ENCODE measurements around the gene CTSW. TPM values are rescaled to one million over a fixed set of nuclear protein-coding genes. Genes with fewer than 3 reads are reported as not detected.

Gene CTSW
- total and polyA plus RNA-seq, 4 experiments from 2014 or later = 30.1 to 107 (median 55.6) TPM

DNA sequence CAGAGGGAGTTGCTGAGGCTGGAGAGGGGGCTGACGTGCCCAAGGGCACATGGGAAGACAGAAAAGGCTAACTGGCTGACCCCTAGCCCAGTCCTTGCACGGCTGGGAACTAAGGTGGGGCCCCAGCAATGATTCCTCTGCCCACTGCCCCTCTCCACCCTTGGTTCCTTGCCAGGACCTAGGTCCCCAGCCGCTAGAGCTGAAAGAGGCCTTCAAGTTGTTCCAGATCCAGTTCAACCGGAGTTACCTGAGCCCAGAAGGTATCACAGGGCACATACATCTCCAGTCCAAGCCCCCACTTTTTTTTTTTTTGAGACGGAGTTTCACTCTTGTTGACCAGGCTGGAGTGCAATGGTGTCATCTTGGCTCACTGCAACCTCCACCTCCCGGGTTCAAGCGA is 390 bp downstream of the CTSW start:
- peaks cover 4 to 19% of the 10 kb centered on the region in 2 donors for H3K36me3 Mint-ChIP-seq
- no peaks in the 10 kb centered on the region for H3K27me3 Mint-ChIP-seq
- Histone ChIP-seq H3K27me3 (ENCODE audit: insufficient read depth, low read length) (no peaks in the 10 kb centered on the region), H3K4me3 (ENCODE audit: low read length in 2 of 2) (peak overlapping the region in 1 of 2 donors; percentile 17), H3K27ac (ENCODE audit: low read depth, low read length) (peak overlapping the region; percentile 45), H3K36me3 (ENCODE audit: insufficient read depth, low read length) (peaks cover 9% of the 10 kb centered on the region), H3K4me1 (ENCODE audit: insufficient read depth, low read length) (peaks cover 38% of the 10 kb centered on the region), H3K9me3 (ENCODE audit: control insufficient read depth in 1 of 2, low read length in 2 of 2) (no peaks in the 10 kb centered on the region)
- CTCF ChIA-PET (ENCODE audit: partially characterized antibody) = interaction anchor here (1.0 to 15.3 kb wide), 3 partner anchors 8 to 20 kb away, joined by 3 to 281 read pairs (median 4); partner anchors contain the start of genes CCDC85B, CFL1, FIBP and MUS81
- peak overlapping the region in 7 of 8 donors; percentile 55 to 84 (median 69) for H3K4me3 Mint-ChIP-seq
- no peaks in the 10 kb centered on the region for H3K9me3 Mint-ChIP-seq
- DNase-seq = no peak
- H3K4me1 Mint-ChIP-seq = peaks cover 9 to 49% (median 24%) of the 10 kb centered on the region in 4 donors
- H3K27ac Mint-ChIP-seq = peak overlapping the region in 6 of 7 donors; percentile 22 to 91 (median 83)
- intact Hi-C loops (cut with micrococcal nuclease) = no loop called here
- POLR2A ChIA-PET (ENCODE audit: partially characterized antibody) = interaction anchor here (1.2 to 17.4 kb wide), 4 partner anchors 8 to 168 kb away, joined by 3 to 435 read pairs (median 16); partner anchors contain the start of genes CCDC85B, CFL1, FIBP and KAT5

DNA sequence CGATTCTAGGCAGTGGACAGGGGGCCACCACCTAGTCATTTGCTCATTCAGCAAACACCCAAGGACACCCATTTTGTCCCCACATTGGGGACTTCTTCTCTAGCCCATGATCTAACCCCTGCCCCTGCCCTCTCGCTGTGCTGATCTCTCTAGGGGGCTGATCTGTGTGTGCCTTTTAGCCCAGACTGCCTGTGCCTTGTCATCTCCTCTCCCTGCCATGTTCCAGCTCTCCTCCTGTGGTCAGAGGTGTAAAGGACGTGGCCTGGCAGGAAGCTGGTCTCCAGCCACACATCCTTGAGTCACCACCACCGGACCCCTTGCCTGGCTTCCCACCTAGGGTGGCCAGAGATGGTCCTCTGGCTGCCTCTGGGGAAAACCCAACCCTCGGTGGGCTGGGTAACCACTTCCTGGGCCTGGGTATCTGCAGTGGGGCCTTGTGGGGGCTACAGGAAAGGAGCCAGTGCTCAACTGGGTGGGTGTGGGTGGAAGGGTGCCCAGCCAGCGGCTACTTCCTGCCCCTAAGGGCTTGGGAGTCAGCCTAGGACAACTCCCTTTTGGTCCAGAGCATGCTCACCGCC is 1.3 kb downstream of the CTSW start:
- Histone ChIP-seq H3K9me3 (ENCODE audit: control insufficient read depth in 1 of 2, low read length in 2 of 2) (no peaks in the 10 kb centered on the region), H3K4me1 (ENCODE audit: insufficient read depth, low read length) (peaks cover 40% of the 10 kb centered on the region), H3K36me3 (ENCODE audit: insufficient read depth, low read length) (peaks cover 12% of the 10 kb centered on the region), H3K27me3 (ENCODE audit: insufficient read depth, low read length) (no peaks in the 10 kb centered on the region), H3K4me3 (ENCODE audit: low read length in 2 of 2) (no peak overlapping the region), H3K27ac (ENCODE audit: low read depth, low read length) (peak overlapping the region; percentile 41)
- H3K9me3 Mint-ChIP-seq = no peaks in the 10 kb centered on the region
- H3K27ac Mint-ChIP-seq = peak overlapping the region; percentile 29 to 83 (median 67)
- no peaks in the 10 kb centered on the region for H3K27me3 Mint-ChIP-seq
- POLR2A ChIA-PET (ENCODE audit: partially characterized antibody) = interaction anchor here (1.2 to 17.4 kb wide), 3 partner anchors 9 to 169 kb away, joined by 3 to 435 read pairs (median 29); partner anchors contain the start of genes CCDC85B, CFL1, FIBP and KAT5
- peaks cover 4 to 22% of the 10 kb centered on the region in 2 donors for H3K36me3 Mint-ChIP-seq
- H3K4me3 Mint-ChIP-seq = peak overlapping the region in 3 of 8 donors; percentile 36 to 84 (median 75)
- intact Hi-C loops (cut with micrococcal nuclease) = no loop called here
- CTCF ChIA-PET (ENCODE audit: partially characterized antibody) = interaction anchor here (1.2 to 15.3 kb wide), 3 partner anchors 10 to 108 kb away, joined by 4 to 281 read pairs (median 255); partner anchors contain the start of genes CCDC85B, CFL1 and MUS81
- no peak for DNase-seq
- H3K4me1 Mint-ChIP-seq = peaks cover 11 to 53% (median 26%) of the 10 kb centered on the region in 4 donors

DNA sequence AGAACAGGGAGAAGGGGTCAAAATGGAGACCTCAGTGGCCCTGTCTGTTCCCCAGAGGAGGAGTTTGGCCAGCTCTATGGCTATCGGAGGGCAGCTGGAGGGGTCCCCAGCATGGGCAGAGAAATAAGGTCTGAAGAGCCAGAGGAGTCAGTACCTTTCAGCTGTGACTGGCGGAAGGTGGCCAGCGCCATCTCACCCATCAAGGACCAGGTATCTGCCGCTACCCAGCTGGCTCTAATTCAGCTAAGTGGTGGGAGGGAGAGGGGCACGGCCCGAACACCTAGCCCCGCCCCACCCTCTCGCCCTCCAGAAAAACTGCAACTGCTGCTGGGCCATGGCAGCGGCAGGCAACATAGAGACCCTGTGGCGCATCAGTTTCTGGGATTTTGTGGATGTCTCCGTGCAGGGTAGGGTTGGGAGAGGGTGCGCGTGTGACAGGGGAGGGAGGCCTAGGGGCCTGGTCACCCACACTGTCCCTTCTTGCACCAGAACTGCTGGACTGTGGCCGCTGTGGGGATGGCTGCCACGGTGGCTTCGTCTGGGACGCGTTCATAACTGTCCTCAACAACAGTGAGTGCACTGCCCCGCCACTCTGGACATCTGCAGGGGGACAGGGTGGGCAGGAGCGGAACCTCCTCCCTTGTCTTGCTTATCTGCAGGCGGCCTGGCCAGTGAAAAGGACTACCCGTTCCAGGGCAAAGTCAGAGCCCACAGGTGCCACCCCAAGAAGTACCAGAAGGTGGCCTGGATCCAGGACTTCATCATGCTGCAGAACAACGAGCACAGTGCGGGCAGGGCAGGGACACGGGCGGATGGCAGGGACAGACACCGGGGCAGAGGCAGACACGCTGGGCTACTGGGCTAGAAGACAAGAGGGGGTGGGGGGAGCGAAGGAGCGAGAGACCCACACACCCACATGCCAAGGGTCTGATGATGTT is 2.8 kb downstream of the CTSW start:
- Histone ChIP-seq H3K36me3 (ENCODE audit: insufficient read depth, low read length) (peaks cover 12% of the 10 kb centered on the region), H3K27ac (ENCODE audit: low read depth, low read length) (no peak overlapping the region), H3K27me3 (ENCODE audit: insufficient read depth, low read length) (no peaks in the 10 kb centered on the region), H3K4me1 (ENCODE audit: insufficient read depth, low read length) (peaks cover 47% of the 10 kb centered on the region), H3K9me3 (ENCODE audit: control insufficient read depth in 1 of 2, low read length in 2 of 2) (no peaks in the 10 kb centered on the region), H3K4me3 (ENCODE audit: low read length in 2 of 2) (no peak overlapping the region)
- ChIA-PET CTCF (ENCODE audit: partially characterized antibody) (interaction anchor here (1.5 to 15.3 kb wide), 3 partner anchors 23 to 140 kb away, joined by 3 to 281 read pairs (median 255); partner anchors contain the start of genes CFL1 and MUS81), POLR2A (ENCODE audit: partially characterized antibody) (interaction anchor here (0.7 to 17.4 kb wide), 2 partner anchors 22 to 1104 kb away, joined by 3 to 435 read pairs; partner anchors contain the start of genes CFL1 and MUS81)
- H3K36me3 Mint-ChIP-seq = peaks cover 4 to 26% of the 10 kb centered on the region in 2 donors
- intact Hi-C loops (cut with micrococcal nuclease) = no loop called here
- H3K4me1 Mint-ChIP-seq = peaks cover 17 to 63% (median 30%) of the 10 kb centered on the region in 4 donors
- no peaks in the 10 kb centered on the region for H3K9me3 Mint-ChIP-seq
- no peak for DNase-seq
- H3K27me3 Mint-ChIP-seq = no peaks in the 10 kb centered on the region
- peak overlapping the region in 2 of 8 donors; percentile 30 to 70 for H3K4me3 Mint-ChIP-seq
- peak overlapping the region in 3 of 7 donors; percentile 4 to 83 (median 72) for H3K27ac Mint-ChIP-seq

DNA sequence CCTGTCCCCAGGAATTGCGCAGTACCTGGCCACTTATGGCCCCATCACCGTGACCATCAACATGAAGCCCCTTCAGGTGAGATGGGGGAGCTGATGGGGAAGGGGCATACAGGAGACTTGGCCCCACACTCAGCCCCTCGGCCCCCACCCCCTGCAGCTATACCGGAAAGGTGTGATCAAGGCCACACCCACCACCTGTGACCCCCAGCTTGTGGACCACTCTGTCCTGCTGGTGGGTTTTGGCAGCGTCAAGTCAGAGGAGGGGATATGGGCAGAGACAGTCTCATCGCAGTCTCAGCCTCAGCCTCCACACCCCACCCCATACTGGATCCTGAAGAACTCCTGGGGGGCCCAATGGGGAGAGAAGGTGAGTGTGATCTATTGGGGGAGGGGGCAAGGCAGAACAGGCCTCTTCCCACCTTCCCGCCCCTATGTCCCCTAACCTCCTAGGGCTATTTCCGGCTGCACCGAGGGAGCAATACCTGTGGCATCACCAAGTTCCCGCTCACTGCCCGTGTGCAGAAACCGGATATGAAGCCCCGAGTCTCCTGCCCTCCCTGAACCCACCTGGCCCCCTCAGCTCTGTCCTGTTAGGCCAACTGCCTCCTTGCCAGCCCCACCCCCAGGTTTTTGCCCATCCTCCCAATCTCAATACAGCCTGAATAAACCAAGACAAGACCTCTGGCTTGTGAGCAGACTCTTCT is 3.6 kb downstream of the CTSW start:
- Histone ChIP-seq H3K36me3 (ENCODE audit: insufficient read depth, low read length) (peaks cover 12% of the 10 kb centered on the region), H3K27ac (ENCODE audit: low read depth, low read length) (no peak overlapping the region), H3K9me3 (ENCODE audit: control insufficient read depth in 1 of 2, low read length in 2 of 2) (no peaks in the 10 kb centered on the region), H3K27me3 (ENCODE audit: insufficient read depth, low read length) (no peaks in the 10 kb centered on the region), H3K4me3 (ENCODE audit: low read length in 2 of 2) (no peak overlapping the region), H3K4me1 (ENCODE audit: insufficient read depth, low read length) (peaks cover 53% of the 10 kb centered on the region)
- CTCF ChIA-PET (ENCODE audit: partially characterized antibody) = interaction anchor here (1.2 to 15.3 kb wide), 16 partner anchors 12 to 185 kb away, joined by 3 to 281 read pairs (median 13); partner anchors contain the start of genes CFL1, FOSL1, KAT5 and MUS81
- no peak for DNase-seq
- POLR2A ChIA-PET (ENCODE audit: partially characterized antibody) = interaction anchor here (1.2 to 17.4 kb wide), 6 partner anchors 10 to 139 kb away, joined by 3 to 435 read pairs (median 19); partner anchors contain the start of genes C11orf68, CFL1, DRAP1 and EFEMP2
- H3K9me3 Mint-ChIP-seq = no peaks in the 10 kb centered on the region
- no peak overlapping the region for H3K27ac Mint-ChIP-seq
- H3K27me3 Mint-ChIP-seq = no peaks in the 10 kb centered on the region
- H3K36me3 Mint-ChIP-seq = peaks cover 4 to 32% of the 10 kb centered on the region in 2 donors
- intact Hi-C loops (cut with micrococcal nuclease) = no loop called here
- H3K4me3 Mint-ChIP-seq = no peak overlapping the region
- peaks cover 18 to 69% (median 36%) of the 10 kb centered on the region in 4 donors for H3K4me1 Mint-ChIP-seq

DNA sequence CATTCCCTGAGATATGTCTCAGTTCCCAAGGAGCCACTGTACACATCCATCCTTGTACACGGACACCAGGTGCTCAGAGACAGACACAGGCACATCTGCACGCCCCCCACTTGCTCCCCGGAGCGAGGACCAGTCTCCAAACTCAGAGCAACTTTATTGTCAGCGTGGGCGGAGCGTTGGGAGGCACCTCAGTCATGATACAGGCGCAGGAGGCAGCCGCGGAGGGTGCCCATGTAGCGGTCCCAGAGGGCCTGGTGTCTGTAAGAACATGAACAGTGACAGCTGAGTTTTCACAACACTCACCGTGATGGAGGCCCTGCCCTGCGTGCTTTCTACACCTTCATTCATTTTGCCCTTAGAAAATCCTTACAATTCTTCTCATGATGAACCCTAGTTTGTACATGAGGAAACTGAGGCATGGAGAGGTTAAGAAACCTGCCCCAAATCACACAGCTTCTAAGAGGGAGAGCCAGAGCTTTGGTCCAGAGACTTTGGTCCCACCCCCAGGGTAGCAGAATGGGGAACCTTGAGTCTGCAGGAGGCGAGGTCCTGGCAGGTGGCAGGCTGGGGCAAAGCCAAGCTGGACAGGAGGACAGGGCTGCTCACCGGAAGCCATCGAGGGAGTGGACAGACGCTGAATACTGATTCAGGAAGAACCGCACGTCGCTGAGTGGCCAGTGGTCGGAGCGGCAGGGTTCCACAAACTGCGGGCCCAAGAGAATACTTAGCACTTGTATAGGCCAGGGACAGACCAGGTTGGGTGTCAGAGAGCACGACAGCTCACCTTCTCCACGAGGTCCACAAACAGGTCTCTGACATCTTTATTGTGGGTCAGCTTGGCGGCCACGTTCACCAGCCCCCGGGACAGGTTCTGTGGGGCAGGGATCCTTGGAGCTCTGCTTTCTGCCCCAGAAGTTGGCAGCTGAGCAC is 4.4 kb downstream of the CTSW start:
- CTCF ChIA-PET (ENCODE audit: partially characterized antibody) = interaction anchor here (0.8 to 15.3 kb wide), 49 partner anchors 8 to 272 kb away, joined by 3 to 281 read pairs (median 6); partner anchors contain the start of genes AP5B1, BANF1, C11orf68 and CFL1
- intact Hi-C loops (cut with micrococcal nuclease) = loop anchor here (1.0 kb wide), 2 partner anchors 24 to 105 kb away; partner anchors contain the start of gene MUS81
- H3K27me3 Mint-ChIP-seq = no peaks in the 10 kb centered on the region

More for the DNA sequence above, 4.4 kb downstream of the CTSW start:
- Histone ChIP-seq H3K4me3 (ENCODE audit: low read length in 2 of 2) (no peak overlapping the region), H3K27ac (ENCODE audit: low read depth, low read length) (no peak overlapping the region), H3K36me3 (ENCODE audit: insufficient read depth, low read length) (peaks cover 12% of the 10 kb centered on the region), H3K4me1 (ENCODE audit: insufficient read depth, low read length) (peaks cover 54% of the 10 kb centered on the region), H3K27me3 (ENCODE audit: insufficient read depth, low read length) (no peaks in the 10 kb centered on the region), H3K9me3 (ENCODE audit: control insufficient read depth in 1 of 2, low read length in 2 of 2) (no peaks in the 10 kb centered on the region)
- POLR2A ChIA-PET (ENCODE audit: partially characterized antibody) = interaction anchor here (0.7 to 17.4 kb wide), 16 partner anchors 10 to 176 kb away, joined by 3 to 435 read pairs (median 6); partner anchors contain the start of genes BANF1, C11orf68, CFL1 and DRAP1
- H3K9me3 Mint-ChIP-seq = peaks cover 0 to under 1% (median 0%) of the 10 kb centered on the region in 8 donors
- peaks cover 4 to 38% of the 10 kb centered on the region in 2 donors for H3K36me3 Mint-ChIP-seq
- peak overlapping the region; percentile 64 to 92 (median 88) for H3K27ac Mint-ChIP-seq
- peak overlapping the region in 2 of 8 donors; percentile 9 to 81 for H3K4me3 Mint-ChIP-seq
- H3K4me1 Mint-ChIP-seq = peaks cover 23 to 71% (median 40%) of the 10 kb centered on the region in 4 donors
- DNase-seq = no peak

Measured in CD4-positive, alpha-beta memory T cell (primary cell).